GM12872 (cell line): ENCODE measurements around the gene NEDD8.

Experiments
- TF ChIP-seq, protein P1 (sequence below): IDR thresholded peaks from 3 replicates; pipeline ENCODE4 v1.5.1; 2011; ENCODE audit warnings: low read depth, mild to moderate bottlenecking, low read length, moderate library complexity; ENCODE audit not compliant: insufficient read depth

Gene NEDD8

DNA sequence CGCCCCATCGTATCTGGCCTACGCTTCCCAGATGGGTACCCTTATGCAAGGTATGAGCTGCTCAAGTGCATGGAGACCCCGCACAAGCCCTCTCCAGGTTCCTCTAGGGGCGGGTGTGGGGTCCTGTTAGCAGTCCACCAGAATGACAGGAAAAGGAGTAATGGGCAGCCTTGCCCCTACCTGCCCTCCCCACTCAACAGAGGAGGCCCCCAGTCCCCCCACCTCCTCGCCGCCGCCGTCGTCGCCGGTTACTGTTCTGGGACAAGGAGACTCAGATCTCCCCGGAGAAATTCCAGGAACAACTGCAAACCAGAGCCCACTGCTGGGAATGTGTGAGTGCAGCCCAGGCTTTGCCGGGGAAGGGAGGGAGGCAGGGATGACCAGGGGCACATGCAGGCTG, 54.3 kb downstream of the NEDD8 start:
- TF ChIP-seq, protein P1, sequence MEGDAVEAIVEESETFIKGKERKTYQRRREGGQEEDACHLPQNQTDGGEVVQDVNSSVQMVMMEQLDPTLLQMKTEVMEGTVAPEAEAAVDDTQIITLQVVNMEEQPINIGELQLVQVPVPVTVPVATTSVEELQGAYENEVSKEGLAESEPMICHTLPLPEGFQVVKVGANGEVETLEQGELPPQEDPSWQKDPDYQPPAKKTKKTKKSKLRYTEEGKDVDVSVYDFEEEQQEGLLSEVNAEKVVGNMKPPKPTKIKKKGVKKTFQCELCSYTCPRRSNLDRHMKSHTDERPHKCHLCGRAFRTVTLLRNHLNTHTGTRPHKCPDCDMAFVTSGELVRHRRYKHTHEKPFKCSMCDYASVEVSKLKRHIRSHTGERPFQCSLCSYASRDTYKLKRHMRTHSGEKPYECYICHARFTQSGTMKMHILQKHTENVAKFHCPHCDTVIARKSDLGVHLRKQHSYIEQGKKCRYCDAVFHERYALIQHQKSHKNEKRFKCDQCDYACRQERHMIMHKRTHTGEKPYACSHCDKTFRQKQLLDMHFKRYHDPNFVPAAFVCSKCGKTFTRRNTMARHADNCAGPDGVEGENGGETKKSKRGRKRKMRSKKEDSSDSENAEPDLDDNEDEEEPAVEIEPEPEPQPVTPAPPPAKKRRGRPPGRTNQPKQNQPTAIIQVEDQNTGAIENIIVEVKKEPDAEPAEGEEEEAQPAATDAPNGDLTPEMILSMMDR, result no peak

DNA sequence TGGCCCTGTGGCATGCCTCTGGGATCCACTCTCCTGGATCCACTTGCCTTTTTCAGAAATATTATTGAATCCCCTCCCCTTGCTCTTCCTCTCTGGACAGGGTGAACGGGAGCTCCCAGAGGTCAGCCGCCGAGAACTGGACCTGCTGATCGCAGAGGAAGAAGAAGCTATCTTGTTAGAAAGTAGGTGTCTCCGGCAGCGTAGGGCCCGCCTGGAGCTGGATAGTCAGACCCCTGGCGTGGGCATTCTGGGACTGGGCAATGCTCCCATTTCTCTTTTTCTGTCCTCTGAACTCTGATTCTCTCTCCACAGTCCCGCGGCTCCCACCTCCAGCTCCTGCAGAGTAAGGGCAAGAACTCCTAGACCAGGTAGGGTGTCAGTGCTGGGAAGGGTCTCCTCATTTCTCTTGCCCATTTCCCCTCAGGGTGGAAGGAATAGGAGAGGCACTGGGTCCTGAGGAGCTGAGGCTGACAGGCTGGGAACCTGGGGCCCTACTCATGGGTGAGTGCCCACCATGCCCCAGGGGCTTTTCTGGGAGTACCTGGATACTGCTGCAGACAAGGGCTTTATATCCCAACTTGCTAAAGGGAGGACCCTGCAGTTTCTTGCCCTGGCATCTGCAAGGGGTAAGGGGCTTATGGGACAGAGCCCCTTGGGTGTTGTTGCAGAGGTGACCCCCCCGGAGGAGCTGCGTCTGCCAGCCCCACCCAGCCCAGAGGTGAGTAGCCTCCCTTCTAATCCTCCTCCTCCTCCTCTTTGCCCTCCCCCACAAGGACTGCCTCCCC, 54.9 kb downstream of the NEDD8 start:
- TF ChIP-seq, protein P1, result no peak

DNA sequence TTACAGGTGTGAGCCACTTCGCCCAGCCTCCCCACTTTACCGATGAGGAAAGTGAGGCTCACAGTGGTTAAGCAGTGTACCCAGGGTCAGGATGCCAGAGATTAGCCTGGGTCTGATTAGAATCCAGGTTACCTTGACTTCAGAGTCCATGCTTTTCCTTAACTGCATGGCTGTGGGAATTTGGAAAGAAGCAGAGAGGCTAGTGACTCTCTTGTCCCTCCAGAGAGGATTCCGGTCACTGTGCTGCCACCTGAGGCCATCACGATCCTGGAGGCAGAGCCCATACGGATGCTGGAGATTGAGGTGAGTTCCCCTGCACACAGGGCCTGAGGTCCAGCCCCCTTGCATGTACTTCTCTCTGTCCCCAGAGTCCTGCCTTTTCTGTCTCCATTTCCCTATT, 55.6 kb downstream of the NEDD8 start:
- TF ChIP-seq, protein P1, result no peak

DNA sequence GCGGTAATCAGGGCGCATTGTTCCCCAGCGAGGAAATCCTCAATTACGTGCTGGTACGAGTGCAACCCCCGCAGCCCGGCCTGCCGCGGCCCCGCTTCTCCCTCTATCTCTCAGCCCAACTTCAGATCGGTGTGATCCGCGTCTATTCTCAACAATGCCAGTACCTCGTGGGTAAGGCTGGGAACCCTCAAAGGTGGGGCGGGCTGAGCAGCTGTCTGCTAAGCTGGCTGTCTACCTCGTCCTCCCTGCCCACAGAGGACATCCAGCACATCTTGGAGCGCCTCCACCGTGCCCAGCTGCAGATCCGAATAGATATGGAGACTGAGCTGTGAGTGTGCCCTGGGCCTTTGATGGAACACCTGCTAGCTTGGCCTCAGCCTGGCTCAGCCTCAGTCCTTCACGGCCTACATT, 59.3 kb downstream of the NEDD8 start:
- TF ChIP-seq, protein P1, result no peak

DNA sequence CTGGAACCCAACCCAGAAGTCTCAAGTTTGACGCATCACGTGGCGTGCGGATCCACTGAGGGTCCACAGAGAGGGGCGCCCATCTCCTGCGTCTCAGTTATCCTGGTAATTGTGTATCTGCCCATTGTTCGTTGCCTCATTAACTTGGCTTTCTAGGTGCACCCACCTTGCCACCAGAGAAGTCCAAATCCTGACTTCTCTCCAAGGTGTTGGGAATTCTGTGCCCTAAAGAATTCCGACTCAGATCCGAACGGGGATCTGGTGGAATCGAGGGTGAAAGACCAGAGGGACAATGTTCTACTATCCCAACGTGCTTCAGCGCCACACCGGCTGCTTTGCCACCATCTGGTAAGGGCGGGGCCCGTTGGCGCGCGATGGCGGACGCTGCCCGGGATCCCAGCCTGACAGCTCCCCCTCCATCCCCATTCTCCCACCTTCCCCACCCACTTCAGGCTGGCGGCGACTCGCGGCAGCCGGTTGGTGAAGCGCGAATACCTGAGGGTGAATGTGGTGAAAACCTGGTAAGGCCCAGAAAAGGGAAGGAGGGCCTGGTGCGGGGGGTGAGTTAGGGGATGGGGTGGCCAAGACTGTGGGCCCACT, 59.8 kb downstream of the NEDD8 start:
- TF ChIP-seq, protein P1, result no peak

DNA sequence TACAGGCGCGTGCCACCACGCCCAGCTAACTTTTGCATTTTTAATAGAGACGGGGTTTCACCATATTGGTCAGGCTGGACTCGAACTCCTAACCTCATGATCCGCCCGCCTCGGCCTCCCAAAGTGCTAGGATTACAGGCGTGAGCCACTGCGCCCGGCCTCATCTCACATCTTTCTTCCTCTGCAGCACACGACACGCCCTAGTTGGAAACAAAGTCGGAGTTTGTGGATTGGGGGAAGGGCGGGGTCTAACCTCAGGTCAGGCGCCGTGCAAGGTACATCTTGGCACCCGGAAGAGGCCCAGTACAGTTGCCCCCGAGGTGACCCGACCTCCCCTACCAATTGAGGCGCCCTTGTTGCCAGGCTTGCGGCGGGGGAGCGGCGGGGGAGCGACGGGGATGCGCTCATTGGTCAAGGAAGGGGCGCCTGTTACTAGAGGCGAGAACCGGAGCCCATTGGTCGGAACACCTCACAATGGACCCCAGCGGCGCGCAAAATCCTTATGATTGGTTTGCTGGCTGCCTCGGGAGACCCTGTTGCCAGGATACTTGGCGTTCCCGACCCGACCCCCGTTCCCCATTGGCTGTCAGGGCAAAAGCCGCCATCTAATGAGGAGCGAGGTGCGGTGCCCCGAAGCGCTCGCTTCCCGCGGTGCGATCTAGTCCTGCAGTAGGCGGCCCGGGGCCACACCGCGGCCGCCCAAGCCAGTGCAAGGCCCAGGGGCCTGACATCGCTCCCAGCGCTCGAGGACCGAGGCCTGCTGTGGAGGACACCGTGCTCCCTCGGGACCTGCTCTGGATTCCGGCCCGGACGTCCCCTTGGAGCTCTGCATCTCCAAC, 60.5 kb downstream of the NEDD8 start, which contains the start of gene REC8:
Gene REC8, plus strand, starts transcription at position 659 of the 839 bp plus-strand sequence. CDS start 473 bp downstream, outside the sequence.
- TF ChIP-seq, protein P1, result no peak
